ENCODE measurements around the gene ASF1B. TPM values are rescaled to one million over a fixed set of nuclear protein-coding genes. Genes with fewer than 3 reads are reported as not detected.

Gene ASF1B
- total RNA-seq, 1 experiment from 2014 or later: 38.4 TPM

DNA sequence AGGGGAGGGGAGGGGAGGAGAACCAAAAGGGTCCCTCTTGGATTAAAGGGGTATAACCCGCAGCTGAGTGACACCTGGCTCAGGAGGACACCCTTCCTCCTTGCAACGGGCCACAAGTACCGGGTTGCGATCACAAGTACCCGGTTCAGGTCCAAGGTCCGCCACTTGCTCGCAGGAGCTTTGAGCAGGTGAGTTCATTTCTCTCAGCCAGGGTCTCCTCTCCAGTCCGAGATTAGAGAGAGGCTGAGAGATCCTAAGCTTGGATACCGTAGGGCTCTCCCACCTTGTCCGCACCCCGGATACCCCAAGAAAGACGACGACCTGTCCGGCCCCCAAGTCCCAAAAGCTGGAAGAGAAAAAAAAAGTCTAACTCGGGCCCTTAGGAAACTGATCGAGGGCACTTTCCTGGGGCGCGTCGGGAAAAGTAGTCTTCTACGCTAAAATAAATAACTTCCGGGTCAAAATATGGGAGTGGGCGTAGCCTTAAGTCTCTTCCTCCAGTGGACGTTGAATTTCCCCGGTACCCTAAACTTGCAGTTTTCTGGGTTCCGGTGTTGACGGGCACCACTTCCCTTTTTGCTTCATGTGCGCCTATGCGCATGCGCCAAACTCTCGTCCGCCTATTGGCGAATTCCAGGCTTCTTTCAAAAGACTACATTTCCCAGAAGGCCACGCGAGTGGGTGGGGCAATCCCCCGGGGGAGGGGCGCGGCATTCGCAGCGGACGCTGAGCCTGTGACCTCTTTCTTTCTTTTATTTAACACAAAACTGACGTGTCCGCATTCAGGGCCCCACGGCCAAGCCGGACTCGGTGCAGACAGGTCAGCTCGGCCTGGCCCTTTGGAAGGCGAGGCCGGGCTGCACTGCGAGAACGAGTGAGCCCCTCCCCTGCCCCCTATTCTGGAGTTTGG, 55.2 kb downstream of the ASF1B start:
- H3K27me3 Mint-ChIP-seq (ENCODE audit: low read depth): peaks cover 41% of the 10 kb centered on the region
- CTCF ChIA-PET: interaction anchor here (0.6 to 1.8 kb wide), 13 partner anchors 9 to 325 kb away, joined by 3 to 8 read pairs (median 4); partner anchors contain the start of genes ASF1B and MISP3
- H3K36me3 Mint-ChIP-seq: no peaks in the 10 kb centered on the region
- peaks cover 3% of the 10 kb centered on the region for H3K4me1 Mint-ChIP-seq
- POLR2A ChIA-PET: interaction anchor here (1.0 kb wide), 1 partner anchor 55 kb away, joined by 3 read pairs; the partner anchor contains the start of gene ASF1B
- H3K4me3 Mint-ChIP-seq: peak overlapping the region; percentile 89
- DNase-seq (ENCODE audit: low spot score) (peak; percentile 100), ATAC-seq (peak; percentile 86)
- TF ChIP-seq GABPB1 (CRISPR knock-in tag; IDR thresholded peaks at IDR 0.05) (peak; percentile 72; the same call in 1 of the 2 replicates), NFYB (CRISPR knock-in tag; conservative IDR thresholded peaks at IDR 0.05; ENCODE audit: low read depth) (peak; percentile 44; the same call in 1 of the 2 replicates), FOXJ3 (CRISPR knock-in tag; IDR thresholded peaks at IDR 0.05; ENCODE audit: borderline replicate concordance) (no peak), SMAD4 (CRISPR knock-in tag; IDR thresholded peaks at IDR 0.05) (no peak), ZNF317 (CRISPR knock-in tag; IDR thresholded peaks at IDR 0.05; ENCODE audit: borderline replicate concordance, low read depth) (no peak), ELF4 (CRISPR knock-in tag; IDR thresholded peaks at IDR 0.05; ENCODE audit: low read depth) (no peak), ZNF219 (CRISPR knock-in tag; IDR thresholded peaks at IDR 0.05; ENCODE audit: borderline replicate concordance) (no peak), ZNF512 (CRISPR knock-in tag; IDR thresholded peaks at IDR 0.05; ENCODE audit: borderline replicate concordance) (no peak), MAX (CRISPR knock-in tag; IDR thresholded peaks at IDR 0.05) (no peak), RORB (CRISPR knock-in tag; IDR thresholded peaks at IDR 0.05) (no peak), NR2C2 (CRISPR knock-in tag; IDR thresholded peaks at IDR 0.05) (peak; percentile 91), SOX15 (CRISPR knock-in tag; IDR thresholded peaks at IDR 0.05) (no peak), TEAD1 (CRISPR knock-in tag; IDR thresholded peaks at IDR 0.05) (0 out of 2 replicates have a peak, but pooled peaks have one; percentile 62), IRF2 (CRISPR knock-in tag; IDR thresholded peaks at IDR 0.05; ENCODE audit: borderline replicate concordance, low read depth) (no peak), NR3C1 (CRISPR knock-in tag; conservative IDR thresholded peaks at IDR 0.05; ENCODE audit: low read depth) (no peak), ESRRA (CRISPR knock-in tag; IDR thresholded peaks at IDR 0.05; ENCODE audit: borderline replicate concordance) (no peak), JUN (CRISPR knock-in tag; IDR thresholded peaks at IDR 0.05) (no peak), PRRX2 (CRISPR knock-in tag; IDR thresholded peaks at IDR 0.05) (no peak), SP1 (CRISPR knock-in tag; conservative IDR thresholded peaks at IDR 0.05) (peak; percentile 98), ZNF121 (CRISPR knock-in tag; IDR thresholded peaks at IDR 0.05) (no peak), FOXK1 (CRISPR knock-in tag; IDR thresholded peaks at IDR 0.05) (peak; percentile 67; the same call in 1 of the 2 replicates), ZNF416 (CRISPR knock-in tag; IDR thresholded peaks at IDR 0.05) (no peak)
- TF ChIP-seq, protein P1, sequence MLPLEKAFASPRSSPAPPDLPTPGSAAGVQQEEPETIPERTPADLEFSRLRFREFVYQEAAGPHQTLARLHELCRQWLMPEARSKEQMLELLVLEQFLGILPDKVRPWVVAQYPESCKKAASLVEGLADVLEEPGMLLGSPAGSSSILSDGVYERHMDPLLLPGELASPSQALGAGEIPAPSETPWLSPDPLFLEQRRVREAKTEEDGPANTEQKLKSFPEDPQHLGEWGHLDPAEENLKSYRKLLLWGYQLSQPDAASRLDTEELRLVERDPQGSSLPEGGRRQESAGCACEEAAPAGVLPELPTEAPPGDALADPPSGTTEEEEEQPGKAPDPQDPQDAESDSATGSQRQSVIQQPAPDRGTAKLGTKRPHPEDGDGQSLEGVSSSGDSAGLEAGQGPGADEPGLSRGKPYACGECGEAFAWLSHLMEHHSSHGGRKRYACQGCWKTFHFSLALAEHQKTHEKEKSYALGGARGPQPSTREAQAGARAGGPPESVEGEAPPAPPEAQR (CRISPR knock-in tag; IDR thresholded peaks at IDR 0.05): no peak
- TF ChIP-seq, protein P2, sequence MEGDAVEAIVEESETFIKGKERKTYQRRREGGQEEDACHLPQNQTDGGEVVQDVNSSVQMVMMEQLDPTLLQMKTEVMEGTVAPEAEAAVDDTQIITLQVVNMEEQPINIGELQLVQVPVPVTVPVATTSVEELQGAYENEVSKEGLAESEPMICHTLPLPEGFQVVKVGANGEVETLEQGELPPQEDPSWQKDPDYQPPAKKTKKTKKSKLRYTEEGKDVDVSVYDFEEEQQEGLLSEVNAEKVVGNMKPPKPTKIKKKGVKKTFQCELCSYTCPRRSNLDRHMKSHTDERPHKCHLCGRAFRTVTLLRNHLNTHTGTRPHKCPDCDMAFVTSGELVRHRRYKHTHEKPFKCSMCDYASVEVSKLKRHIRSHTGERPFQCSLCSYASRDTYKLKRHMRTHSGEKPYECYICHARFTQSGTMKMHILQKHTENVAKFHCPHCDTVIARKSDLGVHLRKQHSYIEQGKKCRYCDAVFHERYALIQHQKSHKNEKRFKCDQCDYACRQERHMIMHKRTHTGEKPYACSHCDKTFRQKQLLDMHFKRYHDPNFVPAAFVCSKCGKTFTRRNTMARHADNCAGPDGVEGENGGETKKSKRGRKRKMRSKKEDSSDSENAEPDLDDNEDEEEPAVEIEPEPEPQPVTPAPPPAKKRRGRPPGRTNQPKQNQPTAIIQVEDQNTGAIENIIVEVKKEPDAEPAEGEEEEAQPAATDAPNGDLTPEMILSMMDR (IDR thresholded peaks at IDR 0.05): no peak
- TF ChIP-seq, protein P3, sequence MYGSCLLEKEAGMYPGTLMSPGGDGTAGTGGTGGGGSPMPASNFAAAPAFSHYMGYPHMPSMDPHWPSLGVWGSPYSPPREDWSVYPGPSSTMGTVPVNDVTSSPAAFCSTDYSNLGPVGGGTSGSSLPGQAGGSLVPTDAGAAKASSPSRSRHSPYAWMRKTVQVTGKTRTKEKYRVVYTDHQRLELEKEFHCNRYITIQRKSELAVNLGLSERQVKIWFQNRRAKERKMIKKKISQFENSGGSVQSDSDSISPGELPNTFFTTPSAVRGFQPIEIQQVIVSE (CRISPR knock-in tag; IDR thresholded peaks at IDR 0.05; ENCODE audit: borderline replicate concordance): no peak
- TF ChIP-seq, protein P4, sequence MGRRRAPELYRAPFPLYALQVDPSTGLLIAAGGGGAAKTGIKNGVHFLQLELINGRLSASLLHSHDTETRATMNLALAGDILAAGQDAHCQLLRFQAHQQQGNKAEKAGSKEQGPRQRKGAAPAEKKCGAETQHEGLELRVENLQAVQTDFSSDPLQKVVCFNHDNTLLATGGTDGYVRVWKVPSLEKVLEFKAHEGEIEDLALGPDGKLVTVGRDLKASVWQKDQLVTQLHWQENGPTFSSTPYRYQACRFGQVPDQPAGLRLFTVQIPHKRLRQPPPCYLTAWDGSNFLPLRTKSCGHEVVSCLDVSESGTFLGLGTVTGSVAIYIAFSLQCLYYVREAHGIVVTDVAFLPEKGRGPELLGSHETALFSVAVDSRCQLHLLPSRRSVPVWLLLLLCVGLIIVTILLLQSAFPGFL (CRISPR knock-in tag; IDR thresholded peaks at IDR 0.05; ENCODE audit: borderline replicate concordance): no peak
- TF ChIP-seq, protein P5, sequence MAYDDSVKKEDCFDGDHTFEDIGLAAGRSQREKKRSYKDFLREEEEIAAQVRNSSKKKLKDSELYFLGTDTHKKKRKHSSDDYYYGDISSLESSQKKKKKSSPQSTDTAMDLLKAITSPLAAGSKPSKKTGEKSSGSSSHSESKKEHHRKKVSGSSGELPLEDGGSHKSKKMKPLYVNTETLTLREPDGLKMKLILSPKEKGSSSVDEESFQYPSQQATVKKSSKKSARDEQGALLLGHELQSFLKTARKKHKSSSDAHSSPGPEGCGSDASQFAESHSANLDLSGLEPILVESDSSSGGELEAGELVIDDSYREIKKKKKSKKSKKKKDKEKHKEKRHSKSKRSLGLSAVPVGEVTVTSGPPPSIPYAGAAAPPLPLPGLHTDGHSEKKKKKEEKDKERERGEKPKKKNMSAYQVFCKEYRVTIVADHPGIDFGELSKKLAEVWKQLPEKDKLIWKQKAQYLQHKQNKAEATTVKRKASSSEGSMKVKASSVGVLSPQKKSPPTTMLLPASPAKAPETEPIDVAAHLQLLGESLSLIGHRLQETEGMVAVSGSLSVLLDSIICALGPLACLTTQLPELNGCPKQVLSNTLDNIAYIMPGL (CRISPR knock-in tag; IDR thresholded peaks at IDR 0.05): no peak
- TF ChIP-seq, protein P6, sequence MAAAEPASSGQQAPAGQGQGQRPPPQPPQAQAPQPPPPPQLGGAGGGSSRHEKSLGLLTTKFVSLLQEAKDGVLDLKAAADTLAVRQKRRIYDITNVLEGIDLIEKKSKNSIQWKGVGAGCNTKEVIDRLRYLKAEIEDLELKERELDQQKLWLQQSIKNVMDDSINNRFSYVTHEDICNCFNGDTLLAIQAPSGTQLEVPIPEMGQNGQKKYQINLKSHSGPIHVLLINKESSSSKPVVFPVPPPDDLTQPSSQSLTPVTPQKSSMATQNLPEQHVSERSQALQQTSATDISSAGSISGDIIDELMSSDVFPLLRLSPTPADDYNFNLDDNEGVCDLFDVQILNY (CRISPR knock-in tag; IDR thresholded peaks at IDR 0.05): no peak
- no peak overlapping the region for H3K27ac Mint-ChIP-seq
- no peaks in the 10 kb centered on the region for H3K9me3 Mint-ChIP-seq

All from WTC11 (cell line).